Hematopoietic multipotent progenitor cell treated with erythropoietin and hydrocortisone succinate and interleukin-3 and kit ligand, for 17 days (in vitro differentiated cells): Measurements from ENCODE around the gene GUK1.
"Not testable (repeated sequence)": the region's sequence is repeated elsewhere in the genome, so short reads cannot be mapped to it uniquely, and the experiment has no call there.

ENCODE experiments used
- DNase-seq: peaks from one replicate; pipeline ENCODE4 v3.0.0-alpha.2; 2015; ENCODE audit warnings: low spot score

GUK1 gene

DNA sequence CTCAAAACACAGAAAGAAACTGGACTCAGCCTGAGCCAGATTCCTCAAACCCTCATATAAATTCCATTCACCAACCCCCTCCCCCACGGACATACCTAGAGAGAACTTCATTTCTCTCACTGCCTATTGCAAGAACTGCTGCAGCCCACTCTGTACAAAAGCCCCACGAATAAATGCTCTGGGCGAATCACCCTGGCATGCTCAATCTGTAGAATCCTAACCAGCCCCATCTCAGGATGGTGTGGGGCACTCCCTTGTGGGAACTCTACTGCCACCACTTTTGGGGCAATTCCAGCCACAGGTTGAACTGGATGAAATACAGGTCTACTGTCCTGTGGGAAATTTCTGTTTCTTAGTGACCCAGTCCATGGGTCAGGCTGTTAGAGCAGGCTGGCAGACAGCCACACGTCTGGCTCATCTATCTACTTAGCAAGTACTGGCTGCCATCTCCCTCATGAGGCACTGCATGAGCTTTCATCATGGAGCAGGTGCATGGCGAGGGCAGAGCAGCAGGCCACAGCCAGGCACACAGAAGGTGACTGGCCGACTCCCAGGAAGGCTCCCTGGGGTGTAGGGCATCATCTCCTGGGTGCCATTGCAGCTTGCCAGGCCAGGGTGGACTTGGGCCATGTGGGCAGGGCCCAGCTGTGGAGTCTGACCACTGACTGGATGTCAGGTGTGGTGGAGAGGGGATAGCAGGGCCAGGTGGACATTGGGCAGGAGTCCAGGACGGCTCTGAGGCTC is 35.4 kb upstream of the GUK1 start:
- DNase-seq, result no peak

DNA sequence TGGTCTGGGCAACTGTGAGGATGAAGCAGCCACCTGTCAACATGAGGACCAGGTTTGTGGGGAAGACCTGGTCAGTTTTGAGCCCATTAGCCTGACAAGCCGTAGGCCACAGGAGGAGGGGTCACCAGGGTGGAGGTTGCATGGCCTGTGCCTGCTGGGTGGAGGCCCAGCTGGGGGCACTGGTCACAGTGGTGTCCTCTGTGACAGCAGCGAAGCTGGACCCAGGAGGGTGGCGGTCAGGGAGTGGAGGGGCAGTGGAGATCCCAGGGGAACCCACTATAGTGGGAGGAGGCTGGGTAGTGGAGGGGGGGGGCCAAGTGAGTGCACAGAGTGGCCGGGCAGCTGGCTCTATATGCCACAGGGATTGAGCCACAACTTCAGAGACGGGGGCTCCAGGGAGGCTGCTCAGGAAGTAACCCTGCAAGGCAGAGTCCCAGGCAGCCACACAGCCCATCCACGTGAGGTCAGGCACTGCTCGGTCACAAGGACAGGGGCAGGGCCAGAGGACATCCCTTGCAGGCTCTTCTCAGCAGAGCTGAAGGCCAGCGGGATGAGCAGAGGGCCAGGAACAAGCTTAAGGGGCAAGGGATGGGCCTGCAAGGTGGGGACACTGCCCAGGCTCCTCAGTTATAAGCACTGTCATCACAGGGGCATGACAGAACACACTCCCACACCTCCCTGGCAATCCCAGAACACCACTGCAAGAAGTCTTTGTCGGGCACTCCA is 34.6 kb upstream of the GUK1 start:
- no peak for DNase-seq

GRCh38 chr1:228105996-228106799 is 33.9 kb upstream of the GUK1 start:
- DNase-seq, result no peak

DNA sequence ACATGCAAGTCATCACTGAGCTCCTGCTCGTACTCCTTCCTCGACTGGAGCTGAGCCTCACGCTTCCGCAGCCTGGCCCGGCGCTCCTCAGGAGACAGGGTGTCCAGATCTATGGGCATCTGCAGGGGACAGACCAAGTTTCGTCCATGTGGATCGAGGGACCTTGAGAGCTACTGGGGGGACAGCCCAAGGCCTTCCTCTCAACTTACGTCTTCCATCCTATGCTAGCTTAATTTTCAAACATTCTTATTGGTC is 33.4 kb upstream of the GUK1 start:
- DNase-seq, result no peak

GRCh38 chr1:228107636-228108035 is 32.4 kb upstream of the GUK1 start:
- no peak for DNase-seq

- DNase-seq, result no peak
Observed at GRCh38 chr1:228108055-228108690, 31.9 kb upstream of the GUK1 start.

DNA sequence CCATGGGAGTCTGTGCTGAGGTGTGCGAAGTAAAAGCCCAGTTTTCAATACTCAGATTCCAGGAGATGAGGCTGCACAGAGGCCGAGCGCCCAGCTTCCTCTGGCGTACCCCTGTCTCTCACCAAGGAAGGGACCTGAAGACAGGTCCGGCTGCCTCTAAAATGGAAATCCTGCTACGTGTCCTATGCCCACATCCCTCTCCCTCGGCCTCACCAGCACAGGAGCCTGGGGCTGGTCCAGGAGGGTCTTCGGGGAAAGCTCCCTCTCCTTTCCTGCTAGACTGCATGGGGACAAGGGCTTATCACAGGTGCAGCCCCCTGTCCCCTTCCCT is 31.4 kb upstream of the GUK1 start:
- no peak for DNase-seq

DNA sequence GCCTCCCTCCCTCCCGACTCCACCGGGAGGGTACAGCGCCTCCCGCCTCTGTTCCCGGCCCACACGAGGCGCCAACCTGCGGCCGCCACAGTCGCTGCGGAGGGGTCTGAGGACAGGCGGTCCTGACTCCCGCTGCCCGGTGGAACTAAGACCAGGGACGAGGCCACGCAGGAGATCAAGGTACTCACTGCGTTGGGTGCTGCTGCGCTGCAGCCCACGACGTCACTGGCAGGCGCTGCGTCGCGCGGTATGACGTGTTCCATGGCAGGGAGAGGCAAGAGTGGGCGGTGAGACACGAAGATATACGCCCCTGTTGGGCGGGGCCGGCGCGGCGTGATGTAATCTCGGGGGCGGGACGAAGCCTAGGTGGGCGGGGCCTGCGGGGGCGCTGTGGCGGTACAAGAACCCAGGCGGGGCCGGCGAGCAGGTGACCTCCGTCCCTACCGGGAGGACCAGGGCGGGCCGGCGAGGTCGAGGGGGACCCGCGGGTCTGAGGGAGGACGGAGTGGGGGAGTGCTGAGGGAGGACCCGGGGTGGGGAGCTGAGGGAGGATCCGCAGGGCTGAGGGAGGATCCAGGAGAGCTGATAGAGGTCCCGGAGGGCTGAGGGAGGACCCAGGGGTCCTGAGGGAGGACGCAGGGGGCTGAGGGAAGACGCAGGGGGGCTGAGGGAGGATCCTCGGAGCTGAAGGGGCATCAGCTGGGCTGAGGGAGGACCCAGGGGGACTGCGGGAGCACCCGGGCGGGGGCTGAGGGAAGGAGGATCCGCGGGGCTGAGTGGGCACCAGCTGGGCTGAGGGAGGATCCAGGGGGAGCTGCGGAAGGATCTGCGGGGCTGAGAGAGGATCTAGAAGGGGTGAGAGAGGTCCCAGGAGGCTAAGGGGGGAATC is 30.8 kb upstream of the GUK1 start, which contains the start of gene MRPL55:
Gene MRPL55 (minus strand): TSS at position 227 of the 889 bp plus-strand sequence. CDS start 1,039 bp downstream, outside the sequence.
- DNase-seq, result peak; percentile 99

DNA sequence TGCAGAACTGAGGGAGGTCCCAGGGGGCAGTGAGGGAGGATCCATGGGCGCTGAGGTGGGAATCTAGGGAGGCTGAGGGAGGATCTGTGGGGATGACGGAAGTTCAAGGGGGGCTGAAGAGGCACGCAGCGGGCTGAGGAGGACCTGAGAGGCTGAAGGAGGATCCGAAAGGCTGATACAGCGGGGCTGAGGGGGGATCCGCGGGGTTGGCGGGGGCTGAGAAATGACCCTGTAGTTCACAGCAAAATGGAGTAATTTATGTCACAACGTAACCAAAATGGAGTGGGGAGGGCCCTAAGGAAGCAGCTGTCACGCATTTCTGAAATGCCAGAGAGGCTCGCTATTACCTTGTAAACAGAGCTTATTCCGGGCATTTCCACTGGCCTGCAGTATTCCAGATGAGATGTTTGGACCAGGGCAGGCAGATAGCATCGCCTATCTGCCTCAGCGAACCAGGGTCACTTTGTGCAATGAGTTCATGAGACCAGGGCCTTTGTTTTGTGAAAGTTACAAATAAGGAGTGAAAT is 30.1 kb upstream of the GUK1 start:
- DNase-seq, result no peak

DNA sequence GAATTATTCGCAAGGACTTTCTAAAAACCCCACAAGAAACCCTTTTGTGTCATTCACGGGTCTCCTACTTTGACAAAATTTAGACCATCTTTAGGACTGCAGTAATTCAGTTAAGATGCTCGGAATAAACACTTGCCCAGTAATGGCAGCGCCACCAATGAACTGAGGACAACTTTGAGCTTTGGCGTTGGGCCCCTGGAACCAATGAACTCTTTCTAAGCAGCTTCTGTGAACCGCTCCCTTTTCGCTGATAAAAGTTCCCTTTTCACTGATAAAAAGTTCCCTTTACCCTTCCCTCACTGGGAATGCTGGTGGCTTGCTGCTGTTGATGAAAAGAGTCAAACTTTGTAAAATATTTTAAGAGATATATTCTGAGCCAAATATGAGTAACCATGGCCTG is 29.5 kb upstream of the GUK1 start:
- no peak for DNase-seq

- not testable (repeated sequence) for DNase-seq
Observed at GRCh38 chr1:228111315-228111714, 28.8 kb upstream of the GUK1 start.

- no peak for DNase-seq
Observed at GRCh38 chr1:228112167-228112566, 27.9 kb upstream of the GUK1 start.

DNA sequence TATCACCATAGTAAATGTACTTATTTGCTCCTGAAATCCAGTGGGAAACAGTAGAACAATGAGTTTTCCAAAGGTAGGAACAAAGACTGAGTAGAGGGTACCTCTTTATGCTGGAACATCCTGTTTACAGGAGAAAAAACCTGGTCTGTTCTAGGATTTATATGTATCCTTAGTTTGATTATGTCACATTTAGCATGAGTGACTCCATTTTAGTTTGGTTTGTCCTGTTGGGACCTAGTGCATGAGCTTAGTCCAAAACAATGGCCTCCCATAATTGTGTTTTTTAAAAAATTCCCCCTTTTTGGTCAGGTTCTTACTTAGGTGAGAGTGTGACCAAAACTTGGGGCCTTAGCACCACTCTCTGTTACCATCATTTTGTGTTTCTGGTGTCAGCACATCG is 27.5 kb upstream of the GUK1 start:
- no peak for DNase-seq

- no peak for DNase-seq
Observed at GRCh38 chr1:228114827-228115226, 25.3 kb upstream of the GUK1 start.

DNA sequence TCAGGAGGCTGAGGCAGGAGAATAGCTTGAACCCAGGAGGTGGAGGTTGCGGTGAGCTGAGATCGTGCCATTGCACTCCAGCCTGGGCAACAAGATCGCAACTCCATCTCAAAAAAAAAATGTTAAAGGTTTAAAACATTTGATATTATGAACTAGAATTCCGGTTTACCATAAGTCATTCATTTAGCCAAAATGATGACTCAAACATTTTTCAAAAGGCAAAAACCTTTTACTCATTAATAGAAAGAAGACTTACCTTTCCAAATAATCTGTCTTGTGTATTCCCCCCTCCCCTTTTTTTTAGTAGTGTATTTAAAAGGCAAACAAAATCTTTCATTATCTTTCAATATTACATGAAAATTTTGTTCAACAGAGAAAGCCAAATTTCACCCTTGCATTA is 22.7 kb upstream of the GUK1 start:
- no peak for DNase-seq

- no peak for DNase-seq
Observed at GRCh38 chr1:228118040-228118439, 22.0 kb upstream of the GUK1 start.

- no peak for DNase-seq
Observed at GRCh38 chr1:228120351-228120750, 19.7 kb upstream of the GUK1 start.

DNA sequence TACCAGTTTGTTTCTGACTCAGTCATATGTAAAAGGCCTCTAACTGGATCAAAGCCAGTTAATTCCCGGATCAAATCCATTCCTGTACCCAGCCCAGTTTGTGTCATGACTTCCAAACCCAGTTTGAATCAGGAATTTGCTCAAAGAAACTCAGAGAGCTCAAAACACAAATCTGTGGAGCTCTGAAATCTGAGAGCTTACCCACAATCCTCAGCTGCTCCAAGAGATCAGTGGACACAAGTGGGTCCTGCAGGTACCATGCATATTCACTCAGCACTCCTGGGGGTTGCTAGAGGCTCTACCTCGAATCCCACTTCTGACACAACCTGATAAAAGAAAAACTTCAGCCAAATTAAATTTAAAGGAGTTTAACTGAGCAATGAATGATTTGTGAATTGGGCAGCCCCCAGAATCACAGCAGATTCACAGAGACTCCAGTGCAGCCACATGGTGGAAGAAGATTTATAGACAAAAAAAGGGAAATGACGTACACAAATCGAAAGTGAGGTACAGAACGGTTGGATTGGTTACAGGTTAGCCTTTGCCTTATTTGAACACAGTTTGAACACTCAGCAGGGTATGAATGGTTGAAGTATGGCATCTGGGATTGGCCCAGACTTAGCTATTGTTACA is 19.1 kb upstream of the GUK1 start:
- DNase-seq, result no peak

GRCh38 chr1:228122921-228123441 is 17.1 kb upstream of the GUK1 start:
- no peak for DNase-seq

GRCh38 chr1:228123505-228123904 is 16.6 kb upstream of the GUK1 start:
- no peak for DNase-seq

DNA sequence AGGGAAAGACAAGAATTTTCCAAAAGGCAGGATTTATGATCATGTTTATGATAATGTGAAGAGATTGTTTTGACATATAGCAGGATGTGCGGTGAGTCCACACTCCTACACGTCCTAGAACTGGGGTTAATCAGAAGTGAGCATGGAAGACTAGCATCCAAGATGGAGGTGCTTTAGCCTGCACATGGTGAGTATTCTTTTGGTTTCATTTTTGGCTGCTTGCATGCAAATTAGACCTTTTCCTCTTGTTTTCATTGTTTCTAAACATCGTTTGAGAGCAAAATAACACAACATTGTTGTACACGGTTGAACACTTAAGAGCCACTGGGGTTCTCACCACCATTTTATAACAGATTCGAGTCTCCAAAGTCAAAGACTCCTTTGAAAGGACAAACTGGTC is 14.9 kb upstream of the GUK1 start:
- no peak for DNase-seq
